H9 (cell line): ENCODE data around the gene ILDR2. TPM values are rescaled to one million over a fixed set of nuclear protein-coding genes. Genes with fewer than 3 reads are reported as not detected.

Experiments used
- DNase-seq: peaks from one replicate; pipeline ENCODE4 v3.0.0-alpha.2; 2017
- H2AFZ ChIP-seq: one replicate; pipeline ENCODE4 v1.6.1; 2013; ENCODE audit warnings: mild to moderate bottlenecking, low read length, control low read depth, moderate library complexity
- H2AK5ac ChIP-seq: 2 replicates; pipeline ENCODE4 v1.6.1; 2013; ENCODE audit warnings: low read length, control low read depth, mixed read lengths; ENCODE audit not compliant: insufficient read length
- H2BK120ac ChIP-seq: one replicate; pipeline ENCODE4 v1.6.1; 2013; ENCODE audit warnings: low read depth, mild to moderate bottlenecking, low read length, control low read depth, inconsistent platforms; ENCODE audit not compliant: poor library complexity, severe bottlenecking
- H2BK12ac ChIP-seq: 2 replicates; pipeline ENCODE4 v1.6.1; 2013; ENCODE audit warnings: low read length, control low read depth, mixed read lengths, low read depth; ENCODE audit not compliant: insufficient read length
- H2BK15ac ChIP-seq: 2 replicates; pipeline ENCODE4 v1.6.1; 2013; ENCODE audit warnings: low read depth, low read length, control low read depth
- H2BK20ac ChIP-seq: one replicate; pipeline ENCODE4 v1.6.1; 2013; ENCODE audit warnings: low read depth, mild to moderate bottlenecking, low read length, control low read depth, inconsistent platforms; ENCODE audit not compliant: poor library complexity, severe bottlenecking
- H2BK5ac ChIP-seq: 2 replicates; pipeline ENCODE4 v1.6.1; 2013; ENCODE audit warnings: low read length, control low read depth, mixed read lengths; ENCODE audit not compliant: insufficient read length
- H3K14ac ChIP-seq: 2 replicates; pipeline ENCODE4 v1.6.1; 2013; ENCODE audit warnings: low read length, control low read depth; ENCODE audit not compliant: insufficient read depth
- H3K18ac ChIP-seq: 2 replicates; pipeline ENCODE4 v1.6.1; 2013; ENCODE audit warnings: low read depth, mild to moderate bottlenecking, mixed read lengths, low read length, control low read depth; ENCODE audit not compliant: insufficient read length
- H3K23ac ChIP-seq: 2 replicates; pipeline ENCODE4 v1.6.1; 2013; ENCODE audit warnings: low read length, control low read depth, mixed read lengths, low read depth; ENCODE audit not compliant: insufficient read length
- H3K23me2 ChIP-seq: 2 replicates; pipeline ENCODE4 v1.6.1; 2013; ENCODE audit warnings: low read depth, mild to moderate bottlenecking, mixed read lengths, low read length, control low read depth; ENCODE audit not compliant: insufficient read length, poor library complexity, severe bottlenecking
- H3K27ac ChIP-seq: 2 replicates; pipeline ENCODE4 v1.5.1; 2013; ENCODE audit warnings: low read length, control low read depth, mixed read lengths, low read depth; ENCODE audit not compliant: insufficient read length
- H3K27me3 ChIP-seq: 2 replicates; pipeline ENCODE4 v1.6.1; 2013; ENCODE audit warnings: low read length, control low read depth, inconsistent platforms; ENCODE audit not compliant: insufficient read depth
- H3K4ac ChIP-seq: 2 replicates; pipeline ENCODE4 v1.6.1; 2013; ENCODE audit warnings: low read depth, mild to moderate bottlenecking, control low read depth, inconsistent platforms, low read length, moderate library complexity
- H3K4me1 ChIP-seq: 2 replicates; pipeline ENCODE4 v1.6.1; 2013; ENCODE audit warnings: low read length, control low read depth, inconsistent platforms; ENCODE audit not compliant: insufficient read depth
- H3K4me2 ChIP-seq: 2 replicates; pipeline ENCODE4 v1.6.1; 2013; ENCODE audit warnings: low read length, control low read depth, mixed read lengths; ENCODE audit not compliant: insufficient read length, insufficient read depth
- H3K56ac ChIP-seq: 2 replicates; pipeline ENCODE4 v1.6.1; 2013; ENCODE audit warnings: low read depth, mild to moderate bottlenecking, mixed read lengths, low read length, control low read depth; ENCODE audit not compliant: insufficient read length
- H3K79me1 ChIP-seq: 2 replicates; pipeline ENCODE4 v1.6.1; 2013; ENCODE audit warnings: low read depth, mild to moderate bottlenecking, moderate library complexity, low read length, control low read depth, inconsistent platforms; ENCODE audit not compliant: insufficient read depth, poor library complexity, severe bottlenecking
- H3K79me2 ChIP-seq: 2 replicates; pipeline ENCODE4 v1.6.1; 2013; ENCODE audit warnings: low read length, control low read depth, inconsistent platforms; ENCODE audit not compliant: insufficient read depth
- H3K9ac ChIP-seq: 2 replicates; pipeline ENCODE4 v1.6.1; 2013; ENCODE audit warnings: low read length, control low read depth, mixed read lengths; ENCODE audit not compliant: insufficient read length; ENCODE audit errors: extremely low read depth
- H3K9me3 ChIP-seq: one replicate; pipeline ENCODE4 v1.6.1; 2013; ENCODE audit warnings: low read depth, low read length, inconsistent platforms; ENCODE audit not compliant: control insufficient read depth
- H3T11ph ChIP-seq: one replicate; pipeline ENCODE4 v1.6.1; 2013; ENCODE audit warnings: mild to moderate bottlenecking, low read length, control low read depth, inconsistent platforms
- H4K20me1 ChIP-seq: one replicate; pipeline ENCODE4 v1.6.1; 2013; ENCODE audit not compliant: control insufficient read depth, insufficient read length, insufficient read depth
- H4K5ac ChIP-seq: 2 replicates; pipeline ENCODE4 v1.6.1; 2013; ENCODE audit warnings: low read depth, mild to moderate bottlenecking, mixed read lengths, low read length, control low read depth; ENCODE audit not compliant: insufficient read length
- H4K8ac ChIP-seq: replicated peaks from 2 replicates; pipeline ENCODE4 v1.6.1; 2013; ENCODE audit warnings: low read length, control low read depth, mixed read lengths, low read depth; ENCODE audit not compliant: insufficient read length
- H4K91ac ChIP-seq: 2 replicates; pipeline ENCODE4 v1.6.1; 2013; ENCODE audit warnings: low read depth, mild to moderate bottlenecking, moderate library complexity, mixed read lengths, low read length, control low read depth; ENCODE audit not compliant: insufficient read length
- H3K27ac Mint-ChIP-seq, 3 experiments: 2 replicates in 2 of 3; 3 replicates in 1 of 3; pipeline ENCODE4 v1.8.0; 2020 to 2021; ENCODE audit warnings: mixed read lengths in 3 of 3, mild to moderate bottlenecking in 1 of 3, moderate library complexity in 1 of 3
- H3K27me3 Mint-ChIP-seq: 2 replicates; pipeline ENCODE4 v1.8.0; 2021; ENCODE audit warnings: low read depth, mild to moderate bottlenecking, moderate library complexity, mixed read lengths
- H3K36me3 Mint-ChIP-seq, 3 experiments: 2 replicates in 2 of 3; 3 replicates in 1 of 3; pipeline ENCODE4 v1.8.0; 2020 to 2021; ENCODE audit warnings: low read depth in 3 of 3, mixed read lengths in 3 of 3; ENCODE audit not compliant: insufficient read depth in 1 of 3
- H3K4me1 Mint-ChIP-seq, 2 experiments: 2 replicates each; pipeline ENCODE4 v1.8.0; 2020; ENCODE audit warnings: mixed read lengths in 2 of 2
- H3K4me3 Mint-ChIP-seq, 2 experiments: 2 replicates in 1 of 2; 3 replicates in 1 of 2; pipeline ENCODE4 v1.8.0; 2020 to 2021; ENCODE audit warnings: mild to moderate bottlenecking in 2 of 2, mixed read lengths in 2 of 2, moderate library complexity in 1 of 2
- H3K9me3 Mint-ChIP-seq, 2 experiments: 2 replicates in 1 of 2; 3 replicates in 1 of 2; pipeline ENCODE4 v1.8.0; 2020; ENCODE audit warnings: mild to moderate bottlenecking in 2 of 2, mixed read lengths in 2 of 2, moderate library complexity in 1 of 2
- WGBS: extraction: QIAGEN DNeasy Blood & Tissue Kit; methylation state at CpG from one replicate; pipeline ENCODE4 v1.1.7; 2013; ENCODE audit warnings: missing lambda C conversion rate, low lambda C conversion rate, mixed read lengths; ENCODE audit not compliant: insufficient read length; ENCODE audit errors: extremely low coverage; 5-methylcytosine and 5-hydroxymethylcytosine counted together
- total RNA-seq: library from RNA; stranded (reverse); gene quantifications from 2 replicates; pipeline ENCODE4 v1.2.1, GENCODE V29; 2021
- TF ChIP-seq, protein P1 (sequence below): fragments of 200-600 bp; sonication (generic); conservative IDR thresholded peaks from 3 replicates; pipeline ENCODE4 v1.8.0; 2021; ENCODE audit warnings: antibody characterized with exemption, mild to moderate bottlenecking

The ILDR2 gene
- total RNA-seq, 1 experiment from 2014 or later = 1.1 TPM

DNA sequence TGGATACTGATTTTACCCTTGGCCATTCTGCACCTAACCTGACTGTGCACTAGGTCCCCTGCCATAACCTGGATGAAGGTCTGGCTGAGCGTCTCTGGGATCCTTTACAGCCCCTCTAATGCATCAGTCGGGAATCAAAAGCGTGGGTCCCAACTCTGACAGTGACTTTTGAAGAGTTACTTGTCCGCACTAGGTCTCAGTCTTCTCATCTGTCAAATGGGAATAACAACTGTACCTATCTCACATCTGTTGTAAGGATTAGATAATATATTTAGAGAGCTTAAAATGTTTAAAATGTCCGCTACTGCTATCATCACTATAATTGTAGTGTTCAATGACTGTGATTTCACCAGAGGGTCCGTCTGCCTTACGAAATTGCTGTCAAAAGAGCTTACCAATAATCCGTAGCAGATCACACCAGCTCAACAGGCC, 100.0 kb downstream of the ILDR2 start:
- no peak overlapping the region for H3K56ac ChIP-seq
- no peak overlapping the region for H2AK5ac ChIP-seq
- TF ChIP-seq, protein P1, sequence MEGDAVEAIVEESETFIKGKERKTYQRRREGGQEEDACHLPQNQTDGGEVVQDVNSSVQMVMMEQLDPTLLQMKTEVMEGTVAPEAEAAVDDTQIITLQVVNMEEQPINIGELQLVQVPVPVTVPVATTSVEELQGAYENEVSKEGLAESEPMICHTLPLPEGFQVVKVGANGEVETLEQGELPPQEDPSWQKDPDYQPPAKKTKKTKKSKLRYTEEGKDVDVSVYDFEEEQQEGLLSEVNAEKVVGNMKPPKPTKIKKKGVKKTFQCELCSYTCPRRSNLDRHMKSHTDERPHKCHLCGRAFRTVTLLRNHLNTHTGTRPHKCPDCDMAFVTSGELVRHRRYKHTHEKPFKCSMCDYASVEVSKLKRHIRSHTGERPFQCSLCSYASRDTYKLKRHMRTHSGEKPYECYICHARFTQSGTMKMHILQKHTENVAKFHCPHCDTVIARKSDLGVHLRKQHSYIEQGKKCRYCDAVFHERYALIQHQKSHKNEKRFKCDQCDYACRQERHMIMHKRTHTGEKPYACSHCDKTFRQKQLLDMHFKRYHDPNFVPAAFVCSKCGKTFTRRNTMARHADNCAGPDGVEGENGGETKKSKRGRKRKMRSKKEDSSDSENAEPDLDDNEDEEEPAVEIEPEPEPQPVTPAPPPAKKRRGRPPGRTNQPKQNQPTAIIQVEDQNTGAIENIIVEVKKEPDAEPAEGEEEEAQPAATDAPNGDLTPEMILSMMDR = no peak
- no peaks in the 10 kb centered on the region for H3K27me3 ChIP-seq
- no peak overlapping the region for H2BK12ac ChIP-seq
- 0 out of 2 replicates have a peak, but pooled peaks cover 1% of the 10 kb centered on the region for H3K27me3 Mint-ChIP-seq
- H3K27ac ChIP-seq = no peak overlapping the region
- no peak overlapping the region for H3K18ac ChIP-seq
- H4K8ac ChIP-seq = no peak overlapping the region
- peak overlapping the region; percentile 77 for H3K4me2 ChIP-seq
- no peak overlapping the region for H2AFZ ChIP-seq
- H3K4ac ChIP-seq = no peak overlapping the region
- H3K4me1 Mint-ChIP-seq = peaks cover 24 to 27% of the 10 kb centered on the region in 2 experiments
- peaks cover 5 to 6% of the 10 kb centered on the region in 2 experiments; a peak in 3 of 5 replicates for H3K9me3 Mint-ChIP-seq
- H3K27ac Mint-ChIP-seq = peak overlapping the region; percentile 75 to 82 (median 79); a peak in 4 of 7 replicates
- H3K4me3 Mint-ChIP-seq = peak overlapping the region; percentile 97
- peak overlapping the region; percentile 88 for H3K9ac ChIP-seq
- no peak overlapping the region for H4K5ac ChIP-seq
- H3K23me2 ChIP-seq = peaks cover 7% of the 10 kb centered on the region
- no peak overlapping the region for H2BK5ac ChIP-seq
- H3K9me3 ChIP-seq = no peaks in the 10 kb centered on the region
- H3K14ac ChIP-seq = no peak overlapping the region
- peaks cover 8% of the 10 kb centered on the region for H3K79me1 ChIP-seq
- peaks cover 17% of the 10 kb centered on the region; the same call in 1 of the 2 replicates for H3K79me2 ChIP-seq
- no peak overlapping the region for H2BK120ac ChIP-seq
- peaks cover 5 to 10% (median 8%) of the 10 kb centered on the region in 3 experiments; a peak in 4 of 7 replicates for H3K36me3 Mint-ChIP-seq
- H3K4me1 ChIP-seq = peaks cover 2% of the 10 kb centered on the region; the same call in 1 of the 2 replicates
- no peak overlapping the region for H4K91ac ChIP-seq
- no peak overlapping the region for H3K23ac ChIP-seq
- DNase-seq = no peak
- no peak overlapping the region for H2BK15ac ChIP-seq
- WGBS = no CpG with 5 or more reads among the region's 8 CpGs
- H2BK20ac ChIP-seq = no peak overlapping the region
- H4K20me1 ChIP-seq = no peaks in the 10 kb centered on the region
- no peak overlapping the region for H3T11ph ChIP-seq
